Measurements from ENCODE around the gene ITLN2.

Gene ITLN2

DNA sequence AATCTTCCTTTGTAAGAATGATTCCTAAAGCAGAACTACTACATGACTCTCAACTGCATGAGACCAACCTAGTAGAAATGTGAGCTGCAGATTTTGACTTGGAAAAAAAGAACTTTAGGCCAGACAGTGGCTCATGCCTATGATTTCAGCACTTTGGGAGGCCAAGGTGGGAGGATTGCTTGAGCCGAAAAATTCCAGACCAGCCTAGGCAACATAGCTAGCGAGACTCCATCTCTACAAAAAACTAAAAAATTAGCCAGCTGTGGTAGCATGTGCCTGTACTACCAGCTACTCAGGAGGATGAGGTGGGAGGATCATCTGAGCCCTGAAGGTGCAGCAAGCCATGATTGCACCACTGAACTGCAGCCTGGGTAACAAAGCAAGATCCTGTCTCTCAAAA lies 24.7 kb upstream of the ITLN2 start:
- no peak for TF ChIP-seq MYC (IDR thresholded peaks at IDR 0.05; ENCODE audit: low read depth, low read length)
- TF ChIP-seq, protein P1, sequence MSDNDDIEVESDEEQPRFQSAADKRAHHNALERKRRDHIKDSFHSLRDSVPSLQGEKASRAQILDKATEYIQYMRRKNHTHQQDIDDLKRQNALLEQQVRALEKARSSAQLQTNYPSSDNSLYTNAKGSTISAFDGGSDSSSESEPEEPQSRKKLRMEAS (IDR thresholded peaks at IDR 0.05; ENCODE audit: low read depth, low read length): no peak
- no peak for TF ChIP-seq CTCF (IDR thresholded peaks at IDR 0.05; ENCODE audit: low read depth, low read length)
- no peak for TF ChIP-seq POLR2A (IDR thresholded peaks at IDR 0.05; ENCODE audit: extremely low read depth, insufficient read length)
- no peak for DNase-seq (ENCODE audit: low read depth)

GRCh38 chr1:160978510-160978927 lies 23.9 kb upstream of the ITLN2 start:
- no peak for TF ChIP-seq CTCF (IDR thresholded peaks at IDR 0.05; ENCODE audit: low read depth, low read length)
- TF ChIP-seq MYC (IDR thresholded peaks at IDR 0.05; ENCODE audit: low read depth, low read length): no peak
- TF ChIP-seq, protein P1 (IDR thresholded peaks at IDR 0.05; ENCODE audit: low read depth, low read length): no peak
- no peak for TF ChIP-seq POLR2A (IDR thresholded peaks at IDR 0.05; ENCODE audit: extremely low read depth, insufficient read length)
- DNase-seq (ENCODE audit: low read depth): no peak
- no peak overlapping the region for H3K4me3 ChIP-seq (ENCODE audit: low read depth, low read length)

More for the DNA sequence above, 24.7 kb upstream of the ITLN2 start:
- H3K4me3 ChIP-seq (ENCODE audit: low read depth, low read length): no peak overlapping the region

GRCh38 chr1:160975026-160975425 lies 20.4 kb upstream of the ITLN2 start:
- DNase-seq (ENCODE audit: low read depth): no peak
- H3K4me3 ChIP-seq (ENCODE audit: low read depth, low read length): no peak overlapping the region
- TF ChIP-seq, protein P1 (IDR thresholded peaks at IDR 0.05; ENCODE audit: low read depth, low read length): no peak
- no peak for TF ChIP-seq CTCF (IDR thresholded peaks at IDR 0.05; ENCODE audit: low read depth, low read length)
- TF ChIP-seq POLR2A (IDR thresholded peaks at IDR 0.05; ENCODE audit: extremely low read depth, insufficient read length): no peak
- TF ChIP-seq MYC (IDR thresholded peaks at IDR 0.05; ENCODE audit: low read depth, low read length): no peak

DNA sequence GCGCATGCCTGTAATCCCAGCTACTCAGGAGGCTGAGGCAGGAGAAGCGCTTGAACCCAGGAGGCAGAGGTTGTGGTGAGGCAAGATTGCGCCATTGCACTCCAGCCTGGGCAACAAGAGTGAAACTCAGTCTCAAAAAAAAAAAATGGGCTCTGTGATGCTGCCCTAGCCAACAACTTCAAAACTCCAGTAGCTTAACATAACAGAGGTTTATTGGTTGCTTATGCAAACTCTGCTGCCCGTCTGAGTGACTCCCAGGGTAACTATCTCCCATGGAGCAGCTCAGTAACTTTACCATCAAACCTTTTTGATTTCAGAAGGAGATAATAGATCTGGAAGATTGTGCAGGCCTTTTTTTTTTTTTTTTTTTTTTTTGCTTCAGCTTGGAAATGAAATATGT lies 18.9 kb upstream of the ITLN2 start:
- no peak for DNase-seq (ENCODE audit: low read depth)
- TF ChIP-seq MYC (IDR thresholded peaks at IDR 0.05; ENCODE audit: low read depth, low read length) (no peak), CTCF (IDR thresholded peaks at IDR 0.05; ENCODE audit: low read depth, low read length) (no peak), POLR2A (IDR thresholded peaks at IDR 0.05; ENCODE audit: extremely low read depth, insufficient read length) (no peak)
- TF ChIP-seq, protein P1 (IDR thresholded peaks at IDR 0.05; ENCODE audit: low read depth, low read length): no peak
- no peak overlapping the region for H3K4me3 ChIP-seq (ENCODE audit: low read depth, low read length)

- no peak for TF ChIP-seq CTCF (IDR thresholded peaks at IDR 0.05; ENCODE audit: low read depth, low read length)
- TF ChIP-seq MYC (IDR thresholded peaks at IDR 0.05; ENCODE audit: low read depth, low read length): no peak
- TF ChIP-seq, protein P1 (IDR thresholded peaks at IDR 0.05; ENCODE audit: low read depth, low read length): no peak
- no peak for TF ChIP-seq POLR2A (IDR thresholded peaks at IDR 0.05; ENCODE audit: extremely low read depth, insufficient read length)
Observed at GRCh38 chr1:160972939-160973338, 18.3 kb upstream of the ITLN2 start.

More at GRCh38 chr1:160972939-160973338, 18.3 kb upstream of the ITLN2 start:
- H3K4me3 ChIP-seq (ENCODE audit: low read depth, low read length): no peak overlapping the region
- no peak for DNase-seq (ENCODE audit: low read depth)

Data from NB4 (cell line).